Astrocyte of the hippocampus (primary cell): Measurements from ENCODE around the gene IL5RA.

ENCODE experiments used
- DNase-seq: peaks from one replicate; pipeline ENCODE4 v3.0.0; 2011; ENCODE audit warnings: low read depth, low spot score

Gene IL5RA

DNA sequence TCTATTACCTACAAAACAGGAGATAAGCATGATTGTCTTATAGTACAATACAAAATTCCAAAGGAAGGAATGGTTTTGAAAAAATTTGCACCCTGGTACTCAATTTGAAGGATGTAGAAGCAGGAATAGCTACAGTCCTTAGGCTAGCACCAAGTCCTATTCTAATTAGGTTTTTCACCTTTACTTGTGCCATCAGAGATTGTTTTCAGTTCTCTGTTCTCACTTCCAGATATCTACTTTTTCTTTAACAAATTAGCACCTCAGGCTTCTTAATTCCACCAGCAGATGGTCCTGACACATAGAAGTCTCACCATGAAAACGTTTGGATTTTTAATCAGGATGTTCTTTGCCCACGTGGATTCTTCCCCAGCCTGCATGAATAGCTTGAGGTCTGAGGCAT is 43.8 kb downstream of the IL5RA start:
- no peak for DNase-seq

DNA sequence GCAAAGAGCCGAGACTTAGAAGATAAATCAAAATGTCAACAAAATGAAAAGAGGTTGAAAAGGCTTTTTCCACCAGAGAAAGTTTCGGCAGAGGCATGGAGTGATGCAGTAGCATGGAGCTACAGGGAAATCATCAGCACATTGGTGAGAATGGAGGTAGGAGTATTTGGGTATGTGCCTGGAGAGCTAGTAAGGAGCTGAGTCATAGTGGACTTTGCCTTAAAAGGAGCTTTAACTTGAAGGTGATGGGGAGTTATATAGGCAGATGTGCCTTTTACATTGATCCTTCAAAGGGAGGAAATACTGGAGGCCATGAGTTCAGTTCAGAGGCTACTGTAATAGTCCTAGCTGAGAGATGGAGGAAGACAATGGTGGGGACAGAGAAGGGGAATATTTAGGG is 44.3 kb downstream of the IL5RA start:
- DNase-seq, result peak; percentile 52

DNA sequence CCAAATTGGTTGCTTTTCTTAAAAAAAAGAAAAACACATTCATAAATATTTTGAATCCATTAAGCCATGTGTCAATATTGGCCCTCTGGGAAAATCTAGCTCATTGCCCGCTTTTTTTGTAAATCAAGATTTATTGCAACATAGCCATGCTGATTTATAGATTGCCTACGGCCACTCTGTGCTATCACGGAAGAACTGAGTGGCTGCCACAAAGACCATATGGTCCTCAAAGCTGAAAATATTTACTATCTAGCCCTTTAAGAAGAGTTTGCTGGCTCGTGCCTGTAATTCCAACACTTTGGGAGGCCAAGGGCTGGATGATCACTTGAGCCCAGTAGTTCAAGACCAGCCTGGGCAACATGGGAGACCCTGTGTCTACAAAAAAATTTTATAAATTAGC is 45.9 kb downstream of the IL5RA start:
- no peak for DNase-seq

DNA sequence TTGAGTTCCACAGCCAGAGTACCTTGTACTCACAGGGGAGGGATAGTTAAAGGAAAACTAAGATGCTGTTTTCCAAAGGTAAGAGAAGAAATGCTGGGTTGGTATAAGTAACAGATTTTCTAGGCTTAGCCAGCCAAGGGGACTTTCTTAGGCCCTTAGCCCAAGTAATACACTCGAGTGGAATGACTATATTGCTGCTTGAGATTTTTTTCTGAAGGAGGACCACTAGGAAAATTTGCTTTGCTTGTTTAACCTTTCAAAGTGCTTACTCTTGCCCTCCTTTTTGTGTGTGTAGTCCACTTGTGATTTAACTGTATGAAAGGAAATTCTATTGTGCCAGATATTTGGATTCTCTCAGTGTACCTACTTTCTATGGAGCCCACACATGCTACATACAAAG is 50.5 kb downstream of the IL5RA start:
- no peak for DNase-seq

DNA sequence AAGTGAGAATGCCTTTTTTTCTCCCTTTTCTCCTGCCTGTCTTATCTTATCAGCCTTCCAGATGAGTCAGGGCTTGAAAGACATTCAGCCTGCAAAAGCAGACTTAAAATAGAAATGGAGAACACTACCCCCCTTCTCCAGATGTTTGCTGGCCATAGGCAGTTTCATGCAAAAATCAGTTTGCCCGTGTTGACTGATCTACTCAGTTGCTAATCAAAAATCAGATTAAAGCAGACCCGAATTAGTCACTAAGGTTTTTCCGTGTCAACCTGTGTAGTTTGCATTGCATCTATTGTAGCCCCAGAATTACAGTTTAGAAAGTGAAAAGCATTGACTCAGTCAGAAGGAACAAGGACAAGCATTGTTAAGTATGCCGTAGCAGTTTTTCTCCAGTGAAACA is 56.2 kb downstream of the IL5RA start:
- peak; percentile 47 for DNase-seq

DNA sequence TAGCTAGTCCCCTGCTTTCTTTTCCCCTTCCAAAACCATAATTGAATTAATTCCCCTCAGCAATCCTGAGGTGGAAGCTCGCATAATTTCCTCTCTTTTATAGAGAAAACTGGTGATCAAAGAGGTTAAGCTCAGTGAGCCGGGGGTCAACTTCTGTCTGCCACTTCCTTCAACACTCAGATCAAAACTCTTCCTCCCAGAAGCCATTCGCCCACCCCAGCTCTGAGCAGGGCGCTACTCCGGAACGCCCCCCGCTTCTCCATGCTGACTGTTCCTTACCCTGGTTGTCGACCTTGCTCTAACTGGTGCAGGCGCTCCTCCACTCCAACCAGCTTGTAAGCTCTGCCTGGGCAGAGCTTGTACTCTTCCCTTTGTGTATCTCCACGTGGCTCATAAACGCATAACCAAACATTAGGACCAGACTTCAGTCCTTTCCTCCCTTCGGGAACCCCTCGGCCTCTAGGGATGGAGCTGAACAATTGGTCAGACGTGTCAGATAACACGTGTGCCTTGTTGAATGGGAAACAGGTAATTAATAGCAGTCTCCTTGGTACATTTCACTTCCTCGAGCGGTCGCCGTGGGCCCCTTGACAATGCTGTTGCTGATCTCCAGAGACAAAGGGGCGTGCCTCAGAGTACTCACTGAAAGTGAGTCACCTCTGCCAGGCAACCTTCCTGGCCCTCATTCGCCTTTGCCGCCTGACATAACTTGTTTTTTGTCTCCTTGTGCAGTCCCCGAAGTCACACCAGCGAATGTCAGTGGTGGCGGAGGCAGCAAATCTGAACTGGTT is 71.8 kb downstream of the IL5RA start:
- peak; percentile 50 for DNase-seq

DNA sequence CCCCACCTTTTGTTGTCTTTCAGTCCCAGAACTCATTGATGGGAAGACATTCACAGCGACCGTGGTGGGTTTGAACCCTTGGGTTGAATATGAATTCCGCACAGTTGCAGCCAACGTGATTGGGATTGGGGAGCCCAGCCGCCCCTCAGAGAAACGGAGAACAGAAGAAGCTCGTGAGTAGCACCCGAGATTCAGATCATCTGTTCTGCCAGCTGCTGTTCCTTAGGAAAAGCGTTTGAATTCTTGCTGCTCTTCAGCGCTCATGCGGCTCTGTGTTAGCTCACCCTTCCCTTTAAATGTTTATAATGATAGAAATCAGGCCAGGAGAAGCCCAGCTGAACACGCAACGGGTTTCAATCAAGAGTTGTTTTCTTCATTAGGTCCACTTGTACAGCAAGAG is 73.0 kb downstream of the IL5RA start:
- DNase-seq, result no peak

DNA sequence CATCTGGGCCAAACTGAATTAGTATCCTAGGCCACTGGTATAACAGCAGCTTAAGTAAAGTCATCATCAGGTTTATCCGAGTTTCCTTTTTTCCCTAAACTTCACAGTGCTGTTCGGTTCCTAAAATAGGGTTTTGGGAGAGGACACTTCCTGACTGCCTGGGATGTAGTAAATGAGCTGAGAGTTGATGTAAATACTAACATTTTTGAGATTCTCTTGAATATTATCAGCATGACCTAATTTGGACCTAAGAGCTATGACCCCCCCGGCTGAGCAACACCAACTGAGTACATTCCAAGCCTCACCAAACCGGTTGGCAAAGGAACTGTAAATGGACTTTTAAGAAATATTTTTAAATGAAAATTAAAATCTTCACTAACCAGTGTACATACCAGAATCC is 78.8 kb downstream of the IL5RA start:
- DNase-seq, result peak; percentile 33

- no peak for DNase-seq
Observed at GRCh38 chr3:3027976-3028567, 82.1 kb downstream of the IL5RA start.

- DNase-seq, result peak; percentile 3
Observed at GRCh38 chr3:3023111-3023745, 86.9 kb downstream of the IL5RA start.

DNA sequence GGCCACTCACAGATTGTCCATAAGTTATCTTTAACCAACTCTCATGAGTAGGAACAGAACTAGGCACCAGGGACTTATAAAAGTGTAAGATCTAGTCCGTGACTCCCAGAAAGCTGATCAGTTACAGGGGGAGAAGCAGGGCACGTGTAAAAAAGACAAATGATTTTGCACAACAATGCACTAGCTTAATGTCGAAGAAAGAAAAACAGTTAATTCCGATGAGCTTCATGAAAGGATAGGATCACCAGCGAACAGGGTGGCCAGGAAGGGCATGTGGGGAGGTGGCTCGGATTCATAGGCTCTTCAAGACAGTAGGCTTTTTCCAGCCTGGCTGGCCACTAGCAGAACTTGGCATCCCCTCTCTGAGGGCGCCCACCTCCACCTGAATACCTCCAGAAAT is 90.0 kb downstream of the IL5RA start:
- DNase-seq, result no peak
